HEK293T (cell line): ENCODE measurements around the gene TNFRSF25.

Experiments used
- CTCF ChIA-PET: fragments of 350-600 bp; formaldehyde crosslinking; extraction: SDS; loops from one replicate; lab custom pipeline; 2021; ENCODE audit warnings: antibody characterized with exemption, inconsistent platforms; lab: Yijun Ruan, JAX
- POLR2A ChIA-PET: fragments of 350-600 bp; formaldehyde crosslinking; extraction: SDS; loops from one replicate; lab custom pipeline; 2020; ENCODE audit warnings: antibody characterized with exemption, inconsistent platforms; lab: Yijun Ruan, JAX
- DNase-seq: peaks from one replicate; pipeline ENCODE4 v3.0.0; 2012; ENCODE audit warnings: mixed read lengths; ENCODE audit errors: extremely low spot score
- ARNT ChIP-seq: fragments of 450-650 bp; IDR thresholded peaks from 2 replicates; pipeline ENCODE4 v1.6.1; 2017; ENCODE audit warnings: mild to moderate bottlenecking
- BHLHE40 ChIP-seq: fragments of 450-650 bp; IDR thresholded peaks from 2 replicates; pipeline ENCODE4 v1.6.1; 2016; ENCODE audit warnings: mild to moderate bottlenecking, moderate library complexity, borderline replicate concordance
- CTBP1 ChIP-seq: fragments of 450-650 bp; IDR thresholded peaks from 2 replicates; pipeline ENCODE4 v1.6.1; 2016; ENCODE audit warnings: borderline replicate concordance
- ELF4 ChIP-seq: fragments of 450-650 bp; IDR thresholded peaks from 2 replicates; pipeline ENCODE4 v1.6.1; 2017; ENCODE audit warnings: antibody characterized with exemption
- FOXA1 ChIP-seq: fragments of 450-650 bp; IDR thresholded peaks from 2 replicates; pipeline ENCODE4 v1.6.1; 2016; ENCODE audit warnings: mild to moderate bottlenecking
- FOXK2 ChIP-seq: fragments of 450-650 bp; IDR thresholded peaks from 2 replicates; pipeline ENCODE4 v1.6.1; 2016; ENCODE audit warnings: mild to moderate bottlenecking
- FOXM1 ChIP-seq: fragments of 450-650 bp; IDR thresholded peaks from 2 replicates; pipeline ENCODE4 v1.6.1; 2017; ENCODE audit warnings: mild to moderate bottlenecking, borderline replicate concordance
- HDGF ChIP-seq: fragments of 450-650 bp; IDR thresholded peaks from 2 replicates; pipeline ENCODE4 v1.6.1; 2017; ENCODE audit warnings: antibody characterized with exemption, borderline replicate concordance
- L3MBTL2 ChIP-seq: fragments of 450-650 bp; conservative IDR thresholded peaks from 2 replicates; pipeline ENCODE4 v1.6.1; 2016; ENCODE audit warnings: mild to moderate bottlenecking
- LEF1 ChIP-seq: fragments of 450-650 bp; IDR thresholded peaks from 2 replicates; pipeline ENCODE4 v1.6.1; 2017; ENCODE audit warnings: mild to moderate bottlenecking, borderline replicate concordance
- NFRKB ChIP-seq: fragments of 450-650 bp; IDR thresholded peaks from 2 replicates; pipeline ENCODE4 v1.6.1; 2016; ENCODE audit warnings: mild to moderate bottlenecking, moderate library complexity
- SP1 ChIP-seq: fragments of 450-650 bp; IDR thresholded peaks from 2 replicates; pipeline ENCODE4 v1.6.1; 2017
- SUZ12 ChIP-seq: fragments of 450-650 bp; IDR thresholded peaks from 2 replicates; pipeline ENCODE4 v1.6.1; 2016; ENCODE audit warnings: mild to moderate bottlenecking
- TARDBP ChIP-seq: fragments of 450-650 bp; IDR thresholded peaks from 2 replicates; pipeline ENCODE4 v1.6.1; 2016
- ZNF384 ChIP-seq: fragments of 450-650 bp; IDR thresholded peaks from 2 replicates; pipeline ENCODE4 v1.6.1; 2016
- TF ChIP-seq, protein P1 (sequence below): fragments of 450-650 bp; IDR thresholded peaks from 2 replicates; pipeline ENCODE4 v1.6.1; 2016

TNFRSF25 gene, protein sequence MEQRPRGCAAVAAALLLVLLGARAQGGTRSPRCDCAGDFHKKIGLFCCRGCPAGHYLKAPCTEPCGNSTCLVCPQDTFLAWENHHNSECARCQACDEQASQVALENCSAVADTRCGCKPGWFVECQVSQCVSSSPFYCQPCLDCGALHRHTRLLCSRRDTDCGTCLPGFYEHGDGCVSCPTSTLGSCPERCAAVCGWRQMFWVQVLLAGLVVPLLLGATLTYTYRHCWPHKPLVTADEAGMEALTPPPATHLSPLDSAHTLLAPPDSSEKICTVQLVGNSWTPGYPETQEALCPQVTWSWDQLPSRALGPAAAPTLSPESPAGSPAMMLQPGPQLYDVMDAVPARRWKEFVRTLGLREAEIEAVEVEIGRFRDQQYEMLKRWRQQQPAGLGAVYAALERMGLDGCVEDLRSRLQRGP

DNA sequence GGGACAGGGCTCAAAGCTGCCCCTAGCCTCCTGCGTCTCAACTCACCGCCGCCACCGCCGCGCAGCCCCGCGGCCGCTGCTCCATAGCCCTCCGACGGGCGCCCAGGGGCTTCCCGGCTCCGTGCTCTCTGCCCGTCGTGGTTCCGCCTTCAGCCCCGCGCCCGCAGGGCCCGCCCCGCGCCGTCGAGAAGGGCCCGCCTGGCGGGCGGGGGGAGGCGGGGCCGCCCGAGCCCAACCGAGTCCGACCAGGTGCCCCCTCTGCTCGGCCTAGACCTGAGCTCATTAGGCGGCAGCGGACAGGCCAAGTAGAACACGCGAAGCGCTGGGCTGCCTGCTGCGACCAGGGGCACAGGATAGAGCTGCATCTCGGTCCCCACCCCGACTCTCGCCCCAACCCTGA is at the start of gene TNFRSF25:
TSS of gene TNFRSF25 (minus strand) at position 151 of the 400 bp plus-strand sequence. CDS start at position 85, 66 bp downstream.
- POLR2A ChIA-PET = no interaction called here
- TF ChIP-seq FOXK2 (no peak), LEF1 (no peak)
- CTCF ChIA-PET = interaction anchor here (1.6 kb wide), 1 partner anchor 10 kb away, joined by 5 read pairs; no protein-coding TSS in a partner anchor
- DNase-seq = no peak

DNA sequence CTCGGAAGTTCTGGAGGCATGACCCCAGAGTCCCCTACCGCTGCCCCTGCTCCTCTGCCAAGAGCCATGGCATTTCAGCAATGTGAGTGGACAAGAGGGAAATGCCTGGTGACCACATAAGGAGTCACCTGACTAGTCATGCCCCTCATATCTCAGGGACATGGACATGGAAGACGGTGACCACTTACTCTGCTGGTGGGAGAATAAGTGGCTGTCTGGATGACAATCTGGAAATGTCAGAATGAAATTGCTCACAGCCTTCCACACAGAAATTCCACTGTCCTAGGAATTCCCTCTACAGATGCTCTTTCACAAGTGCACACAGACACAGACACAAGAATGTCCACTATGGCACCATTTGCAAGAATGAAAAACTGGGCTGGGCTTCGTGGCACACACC is 49.8 kb upstream of the TNFRSF25 start:
- ChIA-PET CTCF (no interaction called here), POLR2A (no interaction called here)
- TF ChIP-seq SUZ12 (no peak), SP1 (no peak), L3MBTL2 (no peak), FOXM1 (no peak), LEF1 (no peak), NFRKB (no peak), ELF4 (no peak), ARNT (no peak), ZNF384 (no peak), FOXA1 (no peak), CTBP1 (no peak), HDGF (no peak), TARDBP (no peak), FOXK2 (no peak)
- TF ChIP-seq, protein P1, sequence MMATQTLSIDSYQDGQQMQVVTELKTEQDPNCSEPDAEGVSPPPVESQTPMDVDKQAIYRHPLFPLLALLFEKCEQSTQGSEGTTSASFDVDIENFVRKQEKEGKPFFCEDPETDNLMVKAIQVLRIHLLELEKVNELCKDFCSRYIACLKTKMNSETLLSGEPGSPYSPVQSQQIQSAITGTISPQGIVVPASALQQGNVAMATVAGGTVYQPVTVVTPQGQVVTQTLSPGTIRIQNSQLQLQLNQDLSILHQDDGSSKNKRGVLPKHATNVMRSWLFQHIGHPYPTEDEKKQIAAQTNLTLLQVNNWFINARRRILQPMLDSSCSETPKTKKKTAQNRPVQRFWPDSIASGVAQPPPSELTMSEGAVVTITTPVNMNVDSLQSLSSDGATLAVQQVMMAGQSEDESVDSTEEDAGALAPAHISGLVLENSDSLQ = no peak
- DNase-seq = no peak

DNA sequence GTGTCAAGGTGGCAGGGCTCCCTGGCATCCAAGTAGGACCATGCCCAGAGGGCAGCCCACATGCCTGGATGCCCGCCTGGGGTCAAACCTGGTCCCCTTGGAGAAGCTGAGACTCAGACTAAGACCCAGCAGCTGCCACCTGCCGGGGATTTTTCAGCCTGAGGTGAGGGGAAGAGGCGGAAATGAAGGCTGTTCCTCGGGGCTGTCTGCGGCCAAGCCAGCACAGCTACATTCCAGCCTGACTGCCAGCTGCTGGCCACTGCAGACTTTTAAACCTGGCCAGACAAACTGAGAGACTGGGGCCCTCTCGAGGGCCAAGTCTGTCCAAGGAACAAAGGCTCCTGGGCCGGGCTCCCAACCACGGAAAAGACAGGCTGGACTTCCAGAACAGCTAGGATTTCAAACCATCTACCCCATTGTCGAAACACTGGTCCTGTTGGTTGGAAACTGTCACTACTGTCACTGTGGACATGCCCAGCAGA is 47.4 kb upstream of the TNFRSF25 start:
- no peak for TF ChIP-seq L3MBTL2
- TF ChIP-seq, protein P1 = no peak
- POLR2A ChIA-PET = interaction anchor here (2.0 kb wide), 1 partner anchor 22 kb away, joined by 6 read pairs; the partner anchor contains the start of gene PLEKHG5
- no peak for DNase-seq
- CTCF ChIA-PET = interaction anchor here (1.3 kb wide), 1 partner anchor 11 kb away, joined by 8 read pairs; no protein-coding TSS in a partner anchor

DNA sequence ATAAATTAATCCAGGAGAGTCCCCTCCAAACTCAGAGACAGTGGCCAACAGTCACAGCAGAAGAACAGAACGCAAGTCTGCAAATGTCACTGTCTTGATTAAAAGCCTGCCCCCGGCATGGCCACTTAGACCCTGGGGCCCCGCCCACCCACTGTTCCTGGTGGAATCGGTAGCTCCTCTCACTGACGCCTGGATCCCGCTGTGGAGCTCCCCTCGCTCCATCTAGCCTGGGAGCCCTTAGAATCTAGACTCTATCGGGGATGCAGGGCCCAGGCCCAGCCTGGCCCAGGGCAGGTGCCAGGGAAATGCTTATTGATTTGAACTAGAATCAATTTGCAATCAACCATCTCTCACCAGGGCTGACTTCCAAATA is 46.9 kb upstream of the TNFRSF25 start:
- DNase-seq = no peak
- ChIA-PET POLR2A (interaction anchor here (2.0 kb wide), 1 partner anchor 21 kb away, joined by 6 read pairs; the partner anchor contains the start of gene PLEKHG5), CTCF (interaction anchor here (0.6 kb wide), 1 partner anchor 10 kb away, joined by 5 read pairs; no protein-coding TSS in a partner anchor)
- TF ChIP-seq ELF4 (no peak), LEF1 (no peak), L3MBTL2 (no peak), NFRKB (no peak), SUZ12 (no peak), ZNF384 (no peak), FOXA1 (no peak), ARNT (no peak), BHLHE40 (no peak), SP1 (no peak), CTBP1 (no peak), TARDBP (no peak), FOXM1 (no peak), FOXK2 (no peak), HDGF (no peak)
- TF ChIP-seq, protein P1 = no peak

DNA sequence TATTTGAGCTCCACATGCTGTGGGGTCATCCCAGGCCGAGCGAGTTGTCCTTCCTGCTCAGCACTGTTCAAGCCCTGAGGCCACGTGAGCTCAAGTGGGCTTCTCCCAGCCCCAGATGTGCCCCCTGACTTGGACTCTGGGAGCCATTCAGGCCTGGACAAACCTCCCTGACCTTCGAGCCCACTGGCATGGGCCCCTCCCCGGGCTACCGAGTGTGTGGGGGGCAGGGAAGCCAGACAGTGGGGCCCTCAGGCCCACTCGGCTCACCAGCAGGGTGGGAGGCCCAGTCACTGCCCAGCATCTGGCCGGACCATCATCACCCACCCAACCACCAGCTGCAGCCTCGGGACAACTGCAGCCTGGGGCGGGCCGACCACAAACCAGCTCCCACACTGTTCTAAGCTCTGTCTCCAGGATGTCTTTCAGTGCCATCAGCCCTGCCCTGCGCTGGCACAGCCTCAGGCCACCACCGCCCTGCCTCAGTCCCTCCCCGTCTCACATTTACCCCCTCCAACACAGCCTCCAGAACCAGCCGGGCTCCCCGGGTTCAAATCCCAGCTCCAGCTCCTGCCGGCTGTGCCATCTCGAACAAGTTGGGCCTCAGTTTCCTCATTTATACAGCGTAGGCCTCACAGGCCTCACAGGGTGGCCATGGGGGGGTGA is 46.4 kb upstream of the TNFRSF25 start:
- DNase-seq = no peak
- CTCF ChIA-PET = interaction anchor here (0.6 kb wide), 1 partner anchor 11 kb away, joined by 5 read pairs; no protein-coding TSS in a partner anchor
- POLR2A ChIA-PET = interaction anchor here (2.0 kb wide), 1 partner anchor 21 kb away, joined by 6 read pairs; the partner anchor contains the start of gene PLEKHG5

More for the DNA sequence above, 46.4 kb upstream of the TNFRSF25 start:
- TF ChIP-seq ZNF384 (no peak), BHLHE40 (no peak), LEF1 (no peak), FOXK2 (no peak), FOXA1 (no peak), CTBP1 (no peak), SP1 (no peak), FOXM1 (no peak), SUZ12 (no peak), L3MBTL2 (no peak), TARDBP (no peak), ARNT (no peak), NFRKB (no peak), ELF4 (no peak), HDGF (no peak)
- TF ChIP-seq, protein P1 = no peak
